HFF-Myc (cell line): ENCODE results near the gene EML2.

ENCODE experiments used
- DNase-seq: peaks from one replicate; pipeline ENCODE4 v3.0.0-alpha.2; 2011; ENCODE audit warnings: low read depth; ENCODE audit errors: extremely low read depth
- H3K4me3 ChIP-seq: replicated peaks from 2 replicates; pipeline ENCODE4 v1.5.1; 2011; ENCODE audit warnings: low read depth, mild to moderate bottlenecking, control low read depth, low read length
- CTCF ChIP-seq: IDR thresholded peaks from 2 replicates; pipeline ENCODE4 v1.5.1; 2012; ENCODE audit warnings: mild to moderate bottlenecking, low read depth, low read length, control low read depth; ENCODE audit errors: missing control alignments

Gene EML2

GRCh38 chr19:45646345-45646698 is 7.1 kb upstream of the EML2 start:
- peak overlapping the region; percentile 27 for H3K4me3 ChIP-seq
- TF ChIP-seq CTCF = no peak
- DNase-seq = no peak

DNA sequence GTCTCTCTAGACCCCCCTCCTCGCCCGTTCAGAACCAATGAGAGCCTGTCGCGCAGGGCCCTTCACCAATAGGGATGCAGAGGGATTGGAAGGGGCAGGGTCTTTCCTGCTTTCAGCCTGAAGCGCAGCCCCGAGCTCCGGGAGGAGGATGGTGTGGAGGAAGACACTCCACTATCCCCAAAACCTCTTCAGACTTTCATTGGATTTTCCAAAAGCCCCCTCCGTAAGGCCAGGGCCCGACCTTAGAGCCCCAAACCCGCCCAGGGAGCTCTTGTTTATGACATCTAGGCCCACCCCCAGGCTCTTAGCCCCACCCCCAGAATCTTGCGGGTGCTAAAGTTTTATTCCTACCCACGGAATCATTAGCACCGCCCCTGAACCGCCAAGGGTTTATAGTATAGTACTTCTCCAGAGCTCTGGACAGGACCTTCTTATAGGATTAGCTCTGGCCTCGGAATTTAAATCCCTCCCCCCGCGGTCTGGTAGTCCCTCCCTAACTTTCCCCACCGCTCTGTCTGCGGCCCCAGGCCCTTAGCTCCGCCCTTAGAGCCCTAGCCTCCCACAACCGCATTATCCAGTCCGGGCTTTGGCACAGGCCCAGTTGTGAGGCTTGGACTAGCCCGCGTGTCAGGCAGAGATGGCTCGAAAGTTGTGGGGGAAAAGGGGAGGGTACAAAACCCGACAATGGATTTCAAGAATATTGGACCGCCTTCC is 6.6 kb upstream of the EML2 start:
- TF ChIP-seq CTCF = no peak
- peak; percentile 77 for DNase-seq
- peak overlapping the region; percentile 27 for H3K4me3 ChIP-seq

DNA sequence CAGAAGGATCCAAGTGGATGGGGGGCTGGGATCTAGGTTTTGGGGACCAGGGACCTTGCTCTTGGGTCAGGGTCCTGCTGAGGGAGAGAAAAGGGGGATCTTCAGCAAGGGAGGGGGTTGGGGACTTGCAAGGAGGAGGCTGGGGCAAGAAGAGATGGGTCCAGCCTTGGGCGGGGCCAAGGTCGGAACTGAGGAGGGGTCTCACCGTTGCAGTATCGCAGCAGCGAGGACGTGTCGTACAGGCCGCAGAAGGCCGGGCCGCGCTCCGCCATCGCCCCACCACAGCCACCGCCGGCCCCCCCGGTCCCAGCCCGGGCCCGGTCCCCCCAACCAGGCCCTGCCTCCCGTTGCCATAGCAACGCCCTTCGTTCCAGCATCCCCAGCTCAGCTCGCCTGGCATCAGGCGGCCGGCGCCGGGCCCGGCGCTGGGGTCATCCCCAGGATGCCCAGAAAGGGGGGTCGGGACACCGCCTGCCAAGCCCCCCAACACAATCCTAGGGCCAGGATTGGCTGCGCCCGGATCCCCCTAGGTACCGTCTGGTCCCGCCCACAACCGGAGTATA is 6.0 kb upstream of the EML2 start:
- no peak for TF ChIP-seq CTCF
- H3K4me3 ChIP-seq = peak overlapping the region; percentile 27
- DNase-seq = no peak

- TF ChIP-seq CTCF = no peak
- DNase-seq = no peak
- no peak overlapping the region for H3K4me3 ChIP-seq
Measured at GRCh38 chr19:45643927-45644771, 5.0 kb upstream of the EML2 start.

DNA sequence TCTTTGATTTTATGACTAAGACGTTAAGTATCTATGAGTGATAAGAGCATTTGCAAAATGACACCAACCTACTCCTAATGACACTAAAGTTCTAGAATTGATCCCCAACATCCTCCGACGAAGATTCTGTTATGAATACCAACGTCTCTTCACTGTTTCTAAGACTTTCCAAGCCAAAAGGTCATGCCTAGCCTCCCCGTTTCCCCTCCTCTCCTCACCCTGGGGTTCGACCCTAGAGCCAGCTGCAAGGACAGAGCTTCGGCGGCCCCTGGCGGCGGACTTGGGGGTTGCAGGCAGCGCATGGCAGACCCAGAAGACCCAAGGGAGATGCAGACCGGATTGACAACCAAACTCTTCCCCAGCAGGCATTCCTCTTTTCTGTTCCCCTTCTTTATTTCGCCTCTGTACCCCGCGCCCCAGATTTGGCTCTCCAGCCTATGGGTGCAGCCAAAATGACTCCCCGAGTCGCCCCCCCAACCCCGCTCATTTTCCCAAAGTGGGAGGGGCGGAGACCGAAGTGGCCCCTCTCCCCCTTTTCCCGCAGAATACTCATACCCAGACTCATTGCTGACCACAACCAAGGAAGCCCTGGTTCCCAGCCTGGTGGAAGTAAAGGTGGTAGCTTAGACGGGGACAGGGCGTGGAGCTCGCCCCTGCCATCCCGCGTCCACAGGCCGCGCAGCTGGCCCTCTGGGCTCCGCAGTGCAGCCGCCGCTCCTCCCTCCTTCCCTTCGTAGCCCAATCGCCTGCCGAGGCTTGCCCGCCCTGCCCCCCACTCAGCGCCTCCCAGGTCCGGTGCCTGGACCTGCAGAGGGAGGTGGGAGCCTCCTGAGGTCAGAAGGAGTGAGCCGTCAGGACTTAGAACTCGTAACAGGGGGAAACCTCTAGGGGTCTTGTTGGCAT is 4.1 kb upstream of the EML2 start:
- DNase-seq = no peak
- H3K4me3 ChIP-seq = no peak overlapping the region
- TF ChIP-seq CTCF = peak; percentile 99
